Posterior cingulate gyrus (tissue), 11 donors: Measurements from ENCODE around the gene MAN2B1.
"Not testable (repeated sequence)": the region's sequence is repeated elsewhere in the genome, so short reads cannot be mapped to it uniquely, and the experiment has no call there.

Experiments
- DNase-seq, 10 donors: peaks; one replicate each; pipeline versions ENCODE4 v3.0.0 to v3.0.0-alpha.2; 2020 to 2021; ENCODE audit warnings: mixed read lengths in 3 of 10
- intact Hi-C: fragments of 100-400 bp; cut with DNase I; formaldehyde crosslinking; loops from one replicate; pipeline ENCODE4 v1.15.1; 2023

The MAN2B1 gene

DNA sequence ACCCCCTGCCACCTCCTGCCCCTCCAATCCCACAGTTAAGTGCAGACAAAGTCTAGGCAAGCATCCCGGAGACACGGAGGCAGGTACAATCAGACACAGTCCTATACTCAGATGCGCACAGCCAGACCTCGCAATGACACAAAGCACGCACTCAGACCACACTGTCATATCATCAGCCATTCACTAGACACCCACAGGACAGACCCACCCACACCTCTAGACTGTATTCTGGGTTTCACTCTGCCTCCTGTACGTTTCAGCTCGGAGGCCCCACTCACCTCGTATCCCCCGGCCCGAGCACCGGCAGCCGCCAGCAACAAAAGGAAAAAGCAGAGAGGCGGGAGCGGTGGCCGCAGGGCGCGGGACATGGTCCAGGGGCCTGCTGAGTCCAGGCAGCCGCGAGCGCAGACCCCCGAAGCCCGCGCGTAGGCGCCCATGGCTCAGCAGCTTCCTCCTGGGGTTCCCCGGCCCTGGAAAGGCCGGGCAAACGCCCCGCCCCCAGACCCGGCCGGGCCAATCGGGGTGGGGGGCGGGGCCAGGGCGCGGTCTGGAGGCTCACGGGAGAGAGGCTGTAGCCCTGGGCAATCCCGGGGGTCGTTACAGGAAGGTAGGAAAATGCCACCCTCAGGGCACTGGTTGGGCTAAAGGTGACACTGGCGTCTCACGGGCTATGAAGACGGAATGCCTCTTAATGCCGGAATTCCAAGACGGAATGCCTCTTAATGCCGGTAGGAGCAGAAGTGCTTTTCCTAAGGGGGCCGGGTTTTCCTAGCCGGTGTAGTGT lies at the start of gene MAN2B1, which contains the start of gene WDR83:
Gene MAN2B1 (minus strand): TSS at position 478 of the 784 bp plus-strand sequence. CDS start 41 bp downstream, at position 437.
Gene WDR83 (plus strand): TSS at position 543 of the 784 bp plus-strand sequence. CDS start 2,984 bp downstream, outside the sequence.
- intact Hi-C loops = no loop called here
- peak; percentile 47 to 95 (median 69) for DNase-seq

- DNase-seq = no peak
- intact Hi-C loops = no loop called here
These were observed 49.4 kb upstream of the MAN2B1 start for GRCh38 chr19:12715929-12716328.

DNA sequence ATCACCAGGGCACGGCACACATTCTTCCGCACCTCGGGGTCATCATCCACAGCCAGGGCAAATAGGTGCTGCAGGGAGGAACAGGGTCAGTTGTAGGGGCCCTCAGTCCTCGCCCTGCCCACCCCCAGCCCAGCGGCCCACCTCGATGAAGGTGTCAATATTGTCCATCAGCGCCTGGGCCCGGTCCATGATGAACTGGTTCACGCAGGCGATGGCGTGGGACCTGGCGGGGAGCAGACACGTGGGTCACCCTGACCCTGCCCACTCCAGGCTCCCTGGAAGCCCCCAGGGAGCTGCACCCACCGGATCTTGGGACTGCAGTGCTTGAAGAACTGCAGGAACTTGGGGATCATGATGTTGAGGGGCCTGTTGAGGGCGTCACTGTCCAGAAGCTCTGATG lies 48.6 kb upstream of the MAN2B1 start:
- peak in 1 of 10 donors; percentile 47 for DNase-seq
- intact Hi-C loops = no loop called here

- DNase-seq, intact Hi-C loops: not testable (repeated sequence)
These were observed 46.8 kb upstream of the MAN2B1 start for GRCh38 chr19:12713304-12713703.

DNA sequence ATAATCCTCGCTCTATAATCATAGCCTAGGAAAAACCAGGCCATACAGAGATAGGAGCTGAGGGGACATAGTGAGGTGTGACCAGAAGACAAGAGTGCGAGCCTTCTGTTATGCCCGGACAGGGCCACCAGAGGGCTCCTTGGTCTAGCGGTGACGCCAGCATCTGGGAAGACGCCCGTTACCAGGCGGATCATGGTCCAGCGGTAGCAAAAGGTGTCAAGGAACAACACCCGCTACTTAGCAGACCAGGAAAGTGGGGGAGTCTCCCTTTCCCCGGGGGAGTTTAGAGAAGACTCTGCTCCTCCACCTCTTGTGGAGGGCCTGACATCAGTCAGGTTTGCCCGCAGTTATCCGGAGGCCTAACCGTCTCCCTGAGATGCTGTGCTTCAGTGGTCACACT lies 45.5 kb upstream of the MAN2B1 start:
- DNase-seq = peak in 7 of 10 donors; percentile 23 to 93 (median 47)
- intact Hi-C loops = not testable (repeated sequence)

- intact Hi-C loops = no loop called here
- no peak for DNase-seq
These were observed 44.6 kb upstream of the MAN2B1 start for GRCh38 chr19:12711187-12711586.

DNA sequence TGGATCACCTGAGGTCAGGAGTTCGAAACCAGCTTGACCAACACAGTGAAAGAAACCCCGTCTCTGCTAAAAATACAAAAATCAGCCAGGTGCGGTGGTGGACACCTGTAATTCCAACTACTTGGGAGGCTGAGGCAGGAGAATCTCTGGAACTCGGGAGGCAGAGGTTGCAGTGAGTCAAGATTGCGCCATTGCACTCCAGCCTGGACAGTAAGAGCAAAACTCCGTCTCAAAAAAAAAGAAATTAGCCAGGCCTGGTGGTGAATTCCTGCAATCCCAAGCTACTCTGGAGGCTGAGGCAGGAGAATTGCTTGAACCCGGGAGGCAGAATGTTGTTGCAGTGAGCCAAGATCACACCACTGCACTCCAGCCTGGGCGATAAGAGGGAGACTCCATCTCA lies 42.1 kb upstream of the MAN2B1 start:
- no peak for DNase-seq
- intact Hi-C loops = no loop called here

DNA sequence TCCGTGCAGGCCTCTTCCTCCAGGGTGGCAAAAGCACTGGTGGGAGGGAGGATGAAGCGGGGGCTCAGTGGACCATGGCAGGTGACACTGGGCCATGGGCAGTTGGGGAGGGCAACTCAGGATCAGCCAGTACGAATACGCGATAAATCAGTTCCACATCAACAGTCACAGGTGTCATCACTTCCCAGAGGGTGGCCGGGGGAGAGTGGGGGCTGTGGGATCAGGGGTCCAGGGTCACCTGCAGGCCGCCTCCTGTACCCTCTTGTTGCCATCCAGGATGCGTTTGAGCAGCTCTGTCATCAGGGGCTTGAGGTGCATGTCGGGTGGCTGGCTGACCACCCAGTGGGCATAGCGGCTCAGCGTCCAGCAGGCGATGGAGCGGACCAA lies 39.8 kb upstream of the MAN2B1 start:
- peak in 1 of 10 donors; percentile 78 for DNase-seq
- intact Hi-C loops = no loop called here

DNA sequence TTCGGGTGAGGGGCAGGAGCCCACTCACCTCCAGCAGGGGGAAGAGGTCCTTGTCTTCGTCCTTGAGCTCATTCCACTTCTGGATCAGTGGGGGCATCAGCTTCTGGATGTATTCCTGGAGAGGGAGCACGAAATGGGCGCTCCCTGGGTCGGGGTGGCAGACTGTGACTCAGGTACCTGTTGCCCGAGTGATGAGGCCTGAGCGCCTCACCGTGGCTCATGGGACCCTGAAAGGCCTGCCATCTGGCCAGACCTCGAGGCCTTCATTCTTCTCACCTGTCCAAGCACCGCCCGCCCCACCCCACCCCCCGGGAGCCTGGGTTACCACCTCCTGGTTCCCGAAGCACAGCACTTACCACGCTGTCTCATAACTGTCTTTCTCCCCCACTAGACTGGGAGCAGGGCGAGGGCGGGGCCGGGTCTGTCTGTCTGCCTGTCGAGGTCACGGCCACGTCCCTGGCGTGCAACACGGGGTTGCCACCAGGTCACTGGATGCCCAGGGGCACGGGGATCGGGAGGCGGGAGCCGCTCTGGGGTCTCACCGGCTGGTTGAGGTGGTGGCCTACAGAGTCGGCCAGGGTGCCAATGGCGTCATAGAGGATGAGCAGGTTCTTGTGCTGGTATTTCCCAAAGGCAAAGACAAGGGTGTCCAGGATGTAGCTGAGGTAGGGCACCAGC lies 39.3 kb upstream of the MAN2B1 start:
- DNase-seq = peak in 1 of 10 donors; percentile 62

DNA sequence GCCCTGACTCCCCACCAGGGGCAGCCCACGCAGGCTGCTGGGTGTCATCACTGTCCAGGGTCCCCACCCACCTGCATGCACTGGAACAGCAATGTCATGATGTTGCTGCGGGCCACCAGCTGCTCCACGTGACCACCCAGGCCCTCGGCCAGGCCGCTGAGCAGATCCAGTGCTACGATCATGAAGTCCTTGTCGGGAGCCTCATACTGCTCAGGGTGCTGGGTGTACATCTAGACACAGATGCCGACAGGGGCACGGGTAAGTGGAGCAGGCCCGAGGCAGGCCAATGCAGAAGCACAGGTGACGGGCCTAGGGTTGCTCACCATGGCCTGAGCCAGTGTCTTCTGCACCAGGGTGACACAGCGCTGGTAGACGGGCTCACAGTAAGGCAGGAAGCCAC lies 38.6 kb upstream of the MAN2B1 start:
- intact Hi-C loops = no loop called here
- DNase-seq = peak in 1 of 10 donors; percentile 40

More for the DNA sequence above, 39.3 kb upstream of the MAN2B1 start:
- intact Hi-C loops = no loop called here

- intact Hi-C loops = no loop called here
- no peak for DNase-seq
These were observed 36.5 kb upstream of the MAN2B1 start for GRCh38 chr19:12703046-12703445.

- intact Hi-C loops = no loop called here
- DNase-seq = no peak
These were observed 35.2 kb upstream of the MAN2B1 start for GRCh38 chr19:12701596-12702282.

GRCh38 chr19:12698138-12698537 lies 31.6 kb upstream of the MAN2B1 start:
- intact Hi-C loops = no loop called here
- DNase-seq = no peak

GRCh38 chr19:12697425-12697824 lies 30.9 kb upstream of the MAN2B1 start:
- intact Hi-C loops, DNase-seq: not testable (repeated sequence)

- intact Hi-C loops = no loop called here
- peak; percentile 96 to 100 (median 99) for DNase-seq
These were observed 30.1 kb upstream of the MAN2B1 start, which contains the start of gene FBXW9 for GRCh38 chr19:12696366-12697335. Gene FBXW9 (minus strand): TSS chr19:12696631. CDS start chr19:12696581, 50 bp downstream.

- intact Hi-C loops = no loop called here
- no peak for DNase-seq
These were observed 29.4 kb upstream of the MAN2B1 start for GRCh38 chr19:12695997-12696365.

DNA sequence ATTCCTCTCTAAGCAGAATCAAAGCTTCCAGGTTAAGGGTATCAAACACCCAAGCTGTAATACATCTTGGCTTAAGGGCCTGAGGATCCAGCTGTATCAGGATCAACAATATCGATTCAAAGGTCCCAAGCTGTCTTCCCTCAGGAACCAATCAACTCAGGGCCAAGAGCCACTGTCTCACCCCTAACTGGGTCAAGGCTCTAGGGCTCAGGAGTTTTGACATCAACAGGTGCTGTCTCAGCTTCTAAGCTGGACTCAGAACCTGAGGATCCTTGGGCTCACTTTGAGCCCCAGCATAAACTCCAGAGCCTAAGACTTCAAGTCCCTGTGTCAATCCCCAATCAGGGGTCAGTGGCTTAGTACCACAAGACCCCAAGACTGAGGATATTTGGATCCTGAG lies 29.0 kb upstream of the MAN2B1 start:
- intact Hi-C loops = no loop called here
- DNase-seq = no peak

- intact Hi-C loops = no loop called here
- DNase-seq = no peak
These were observed 28.6 kb upstream of the MAN2B1 start for GRCh38 chr19:12695096-12695495.

- no peak for DNase-seq
- intact Hi-C loops = no loop called here
These were observed 28.1 kb upstream of the MAN2B1 start for GRCh38 chr19:12694641-12695040.

DNA sequence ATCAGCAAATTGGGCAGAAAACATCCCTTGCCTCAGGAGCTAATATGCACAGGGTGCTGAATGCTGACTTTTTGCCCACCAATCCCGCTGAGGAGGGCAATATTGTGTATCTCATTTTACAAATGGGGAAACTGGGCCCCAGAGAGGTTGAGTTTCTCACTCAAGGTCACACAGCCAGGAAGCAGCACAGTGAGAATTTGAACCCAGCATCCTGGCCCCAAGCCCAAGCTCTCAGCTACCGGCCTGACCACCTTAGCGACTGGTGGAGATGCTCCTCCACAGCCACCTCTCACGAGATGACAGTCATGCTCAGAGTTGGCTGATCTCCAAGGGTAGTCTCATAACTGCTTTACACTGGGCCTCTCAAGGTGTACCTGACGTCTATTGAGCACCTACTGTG lies 26.4 kb upstream of the MAN2B1 start:
- no peak for DNase-seq
- intact Hi-C loops = no loop called here
